Cardiac fibroblast (primary cell): ENCODE measurements around the gene SHKBP1.
A peak's percentile ranks its signal among the peaks of the same experiment; 100 is the strongest.

Source experiments
- DNase-seq, 2 donors: peaks; one replicate each; pipeline versions ENCODE4 v3.0.0 to v3.0.0-alpha.2; 2010; ENCODE audit warnings: low read depth in 2 of 2
- H3K4me3 ChIP-seq, 2 donors: replicated peaks in 1 of 2; 1 replicate in 1 of 2; 2 replicates in 1 of 2; pipeline ENCODE4 v1.5.1; 2011; ENCODE audit warnings: low read depth in 2 of 2, low read length in 2 of 2, mild to moderate bottlenecking in 2 of 2, moderate library complexity in 1 of 2
- TF ChIP-seq, protein P1 (sequence below): IDR thresholded peaks from one replicate; pipeline ENCODE4 v1.5.1; 2011; ENCODE audit warnings: low read depth, mild to moderate bottlenecking, low read length, inconsistent platforms

Gene SHKBP1

DNA sequence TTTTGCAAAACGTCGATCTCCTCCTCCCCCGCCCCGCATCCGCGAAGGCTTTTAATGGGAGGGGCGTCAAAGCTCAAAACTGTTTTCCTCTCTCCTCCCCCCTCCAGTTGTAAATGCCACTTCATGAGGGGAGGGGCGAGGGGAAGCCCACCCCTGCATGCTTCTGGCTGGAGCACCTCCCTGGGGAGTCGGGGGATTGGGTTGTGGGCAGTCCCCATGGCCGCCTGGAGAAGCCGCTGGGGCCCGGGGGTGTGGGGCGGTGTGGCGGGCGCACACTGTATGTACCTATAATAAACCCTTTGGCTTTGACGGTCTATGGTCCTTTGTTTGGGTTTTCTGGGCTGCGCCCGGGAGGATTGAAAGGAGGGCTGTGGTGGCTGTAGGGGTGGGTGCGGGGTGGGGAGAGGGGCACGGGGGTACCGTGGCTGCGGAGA lies 505 bp upstream of the SHKBP1 start:
- DNase-seq = no peak
- TF ChIP-seq, protein P1, sequence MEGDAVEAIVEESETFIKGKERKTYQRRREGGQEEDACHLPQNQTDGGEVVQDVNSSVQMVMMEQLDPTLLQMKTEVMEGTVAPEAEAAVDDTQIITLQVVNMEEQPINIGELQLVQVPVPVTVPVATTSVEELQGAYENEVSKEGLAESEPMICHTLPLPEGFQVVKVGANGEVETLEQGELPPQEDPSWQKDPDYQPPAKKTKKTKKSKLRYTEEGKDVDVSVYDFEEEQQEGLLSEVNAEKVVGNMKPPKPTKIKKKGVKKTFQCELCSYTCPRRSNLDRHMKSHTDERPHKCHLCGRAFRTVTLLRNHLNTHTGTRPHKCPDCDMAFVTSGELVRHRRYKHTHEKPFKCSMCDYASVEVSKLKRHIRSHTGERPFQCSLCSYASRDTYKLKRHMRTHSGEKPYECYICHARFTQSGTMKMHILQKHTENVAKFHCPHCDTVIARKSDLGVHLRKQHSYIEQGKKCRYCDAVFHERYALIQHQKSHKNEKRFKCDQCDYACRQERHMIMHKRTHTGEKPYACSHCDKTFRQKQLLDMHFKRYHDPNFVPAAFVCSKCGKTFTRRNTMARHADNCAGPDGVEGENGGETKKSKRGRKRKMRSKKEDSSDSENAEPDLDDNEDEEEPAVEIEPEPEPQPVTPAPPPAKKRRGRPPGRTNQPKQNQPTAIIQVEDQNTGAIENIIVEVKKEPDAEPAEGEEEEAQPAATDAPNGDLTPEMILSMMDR = no peak
- peak overlapping the region; percentile 25 to 91 for H3K4me3 ChIP-seq

DNA sequence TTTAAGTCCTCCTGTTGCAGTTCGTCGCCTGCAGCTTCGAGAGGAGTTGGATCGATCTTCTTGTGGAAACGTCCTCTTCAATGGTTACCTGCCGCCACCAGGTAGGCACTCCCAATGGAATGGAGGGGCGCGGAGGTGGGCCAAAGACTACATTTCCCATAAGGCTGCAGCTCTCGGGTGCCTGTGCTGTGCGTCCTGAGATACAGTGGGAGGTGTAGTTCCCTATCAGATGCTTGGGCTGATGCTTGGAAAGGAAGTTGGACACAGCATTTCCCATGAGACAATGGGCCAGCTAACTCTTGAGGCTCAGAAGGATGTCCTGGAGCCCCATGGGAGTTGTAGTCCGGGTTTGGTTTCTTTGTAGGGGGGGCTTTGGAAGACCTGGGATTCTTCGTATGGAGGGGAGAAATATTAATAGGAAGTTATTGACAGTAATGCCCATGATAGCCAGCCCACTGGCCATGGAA lies 1.8 kb downstream of the SHKBP1 start:
- TF ChIP-seq, protein P1 = no peak
- DNase-seq = peak; percentile 42 to 48
- no peak overlapping the region for H3K4me3 ChIP-seq

DNA sequence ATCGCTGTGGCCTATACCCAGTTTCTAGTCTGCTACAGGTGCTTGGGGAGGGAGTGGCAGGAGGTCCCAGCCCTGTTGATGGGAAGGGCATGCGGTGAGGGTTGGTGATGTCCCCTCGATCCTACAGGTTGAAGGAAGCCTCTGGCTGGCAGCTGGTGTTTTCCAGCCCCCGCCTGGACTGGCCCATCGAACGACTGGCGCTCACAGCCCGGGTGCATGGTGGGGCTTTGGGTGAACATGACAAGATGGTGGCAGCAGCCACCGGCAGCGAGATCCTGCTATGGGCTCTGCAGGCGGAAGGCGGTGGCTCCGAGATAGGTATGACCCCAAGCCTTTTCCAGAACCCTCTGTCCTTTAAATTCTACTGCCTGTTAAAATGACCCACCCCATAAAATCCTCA lies 3.9 kb downstream of the SHKBP1 start:
- no peak for DNase-seq
- no peak overlapping the region for H3K4me3 ChIP-seq
- TF ChIP-seq, protein P1 = no peak

DNA sequence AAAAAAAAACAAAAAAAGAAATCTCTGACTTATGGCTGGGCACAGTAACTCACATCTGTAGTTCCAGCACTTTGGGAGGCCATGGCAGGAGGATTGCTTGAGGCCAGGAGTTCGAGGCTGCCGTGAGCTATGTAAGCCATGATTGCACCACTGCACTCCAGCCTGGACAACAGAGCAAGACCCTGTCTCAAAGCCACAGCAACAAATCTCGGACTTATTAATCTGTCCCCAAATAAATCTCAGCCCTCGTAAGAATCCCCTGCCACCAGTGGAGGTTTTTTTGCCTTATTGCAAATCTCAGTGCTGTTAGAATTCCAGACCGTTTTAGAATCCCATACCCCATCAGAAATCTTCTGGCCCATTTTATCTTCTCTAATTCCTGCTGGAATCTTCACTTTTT lies 4.9 kb downstream of the SHKBP1 start:
- TF ChIP-seq, protein P1 = no peak
- DNase-seq = no peak
- no peak overlapping the region for H3K4me3 ChIP-seq

DNA sequence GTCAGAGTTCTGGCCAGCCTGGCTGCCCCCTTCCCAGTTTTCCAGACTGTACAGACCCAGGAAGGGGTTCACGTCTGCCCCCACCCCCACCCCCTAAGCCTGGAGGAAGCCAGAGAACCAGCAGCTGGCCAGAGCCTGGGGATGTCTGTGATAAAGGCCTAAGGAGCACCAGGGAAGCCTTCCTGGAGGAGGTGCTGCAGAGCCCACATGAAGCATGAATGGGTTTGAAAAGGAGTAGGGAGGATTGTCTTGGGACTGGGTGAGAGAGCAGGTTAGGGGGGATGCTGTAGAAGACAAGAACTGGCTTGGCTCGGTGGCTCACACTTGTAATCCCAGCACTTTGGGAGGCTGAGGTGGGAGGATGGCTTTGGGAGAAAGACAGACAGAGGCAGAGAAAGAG lies 5.8 kb downstream of the SHKBP1 start:
- TF ChIP-seq, protein P1 = no peak
- H3K4me3 ChIP-seq = no peak overlapping the region
- no peak for DNase-seq

DNA sequence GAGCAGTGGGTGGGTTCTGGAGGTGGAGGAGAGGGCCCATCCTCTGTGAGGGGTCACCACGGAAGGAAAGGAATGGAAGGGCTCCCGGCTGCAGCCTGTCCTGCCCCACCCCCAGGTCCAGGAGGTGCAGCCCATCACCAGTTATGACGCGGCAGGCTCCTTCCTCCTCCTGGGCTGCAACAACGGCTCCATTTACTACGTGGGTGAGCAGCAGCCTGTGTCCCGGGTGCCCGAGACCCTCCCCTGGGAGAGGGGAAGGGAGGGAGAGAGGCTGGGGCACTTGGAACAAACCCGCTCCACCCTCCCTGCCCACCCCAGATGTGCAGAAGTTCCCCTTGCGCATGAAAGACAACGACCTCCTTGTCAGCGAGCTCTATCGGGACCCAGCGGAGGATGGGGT lies 6.6 kb downstream of the SHKBP1 start:
- DNase-seq = no peak
- H3K4me3 ChIP-seq = no peak overlapping the region
- TF ChIP-seq, protein P1 = no peak

DNA sequence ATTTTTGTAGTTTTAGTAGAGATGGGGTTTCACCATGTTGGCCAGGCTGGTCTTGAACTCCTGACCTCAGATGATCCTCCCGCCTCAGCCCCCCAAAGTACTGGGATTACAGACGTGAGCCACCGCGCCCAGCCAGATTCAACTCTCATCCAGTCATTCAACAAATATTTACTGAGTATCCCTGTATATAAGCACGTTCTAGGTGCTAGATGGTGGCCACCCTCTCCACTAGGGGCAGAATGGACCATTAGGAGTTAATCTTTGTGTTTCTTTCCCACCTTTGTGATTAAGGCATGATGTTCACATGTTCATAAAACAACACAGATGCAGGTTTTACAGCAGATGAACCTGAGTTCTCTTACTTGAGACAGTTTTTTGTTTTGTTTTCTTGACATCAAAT lies 7.3 kb downstream of the SHKBP1 start:
- TF ChIP-seq, protein P1 = peak; percentile 24
- DNase-seq = peak in 1 of 2 donors; percentile 36
- H3K4me3 ChIP-seq = no peak overlapping the region
